CD4-positive, alpha-beta memory T cell (primary cell): ENCODE measurements around the gene DBH. TPM values are rescaled to one million over a fixed set of nuclear protein-coding genes. Genes with fewer than 3 reads are reported as not detected.

Source experiments
- CTCF ChIA-PET: fragments of 350-600 bp; sonication (Branson Sonifier 250); formaldehyde crosslinking; loops from one replicate; lab custom pipeline; 2021; ENCODE audit warnings: inconsistent platforms; ENCODE audit not compliant: partially characterized antibody; lab: Charles Lee
- POLR2A ChIA-PET: fragments of 350-600 bp; sonication (Branson Sonifier 250); formaldehyde crosslinking; loops from one replicate; lab custom pipeline; 2021; ENCODE audit not compliant: partially characterized antibody; lab: Charles Lee
- DNase-seq, 5 donors: peaks; one replicate each; pipeline versions ENCODE4 v3.0.0 to v3.0.0-alpha.2; 2020 to 2022; ENCODE audit warnings: mixed read lengths in 1 of 5
- H3K27ac ChIP-seq: one replicate; pipeline ENCODE4 v1.7.0; 2013; ENCODE audit warnings: low read depth, low read length
- H3K27me3 ChIP-seq: 2 replicates; pipeline ENCODE4 v1.7.0; 2013; ENCODE audit warnings: mild to moderate bottlenecking, low read length, moderate library complexity; ENCODE audit not compliant: insufficient read depth
- H3K36me3 ChIP-seq: 2 replicates; pipeline ENCODE4 v1.7.0; 2013; ENCODE audit warnings: mild to moderate bottlenecking, low read length, moderate library complexity; ENCODE audit not compliant: insufficient read depth
- H3K4me1 ChIP-seq: 2 replicates; pipeline ENCODE4 v1.7.0; 2013; ENCODE audit warnings: mild to moderate bottlenecking, low read length, moderate library complexity; ENCODE audit not compliant: insufficient read depth
- H3K4me3 ChIP-seq, 2 donors: one replicate each; pipeline ENCODE4 v1.7.0; 2013; ENCODE audit warnings: low read length in 2 of 2, mild to moderate bottlenecking in 1 of 2
- H3K9me3 ChIP-seq, 2 donors: one replicate each; pipeline ENCODE4 v1.7.0; 2013; ENCODE audit warnings: low read length in 2 of 2, control low read depth in 1 of 2; ENCODE audit not compliant: control insufficient read depth in 1 of 2
- H3K27ac Mint-ChIP-seq, 7 donors: one replicate each; pipeline ENCODE4 v1.8.0; 2020 to 2021; ENCODE audit warnings: mixed read lengths in 7 of 7, mild to moderate bottlenecking in 6 of 7, inconsistent platforms in 3 of 7, moderate library complexity in 3 of 7
- H3K27me3 Mint-ChIP-seq, 2 donors: one replicate each; pipeline ENCODE4 v1.8.0; 2020 to 2021; ENCODE audit warnings: mixed read lengths in 2 of 2
- H3K36me3 Mint-ChIP-seq, 2 donors: one replicate each; pipeline ENCODE4 v1.8.0; 2020 to 2021; ENCODE audit warnings: mixed read lengths in 2 of 2, inconsistent platforms in 1 of 2, mild to moderate bottlenecking in 1 of 2
- H3K4me1 Mint-ChIP-seq, 4 donors: one replicate each; pipeline ENCODE4 v1.8.0; 2020 to 2021; ENCODE audit warnings: mixed read lengths in 4 of 4, mild to moderate bottlenecking in 1 of 4
- H3K4me3 Mint-ChIP-seq, 8 donors: one replicate each; pipeline ENCODE4 v1.8.0; 2020 to 2021; ENCODE audit warnings: mixed read lengths in 8 of 8, mild to moderate bottlenecking in 7 of 8, moderate library complexity in 6 of 8, inconsistent platforms in 3 of 8
- H3K9me3 Mint-ChIP-seq, 8 donors: one replicate each; pipeline ENCODE4 v1.8.0; 2020 to 2021; ENCODE audit warnings: mixed read lengths in 8 of 8, mild to moderate bottlenecking in 5 of 8, inconsistent platforms in 3 of 8, moderate library complexity in 1 of 8
- intact Hi-C: fragments of 100-400 bp; cut with micrococcal nuclease; formaldehyde crosslinking; loops from one replicate; pipeline ENCODE4 v1.15.1; 2023
- polyA plus RNA-seq, 2 donors: library from polyadenylated mRNA; unstranded; fragments of 300-500 nt; fragmentation: Illumina TruSeq; gene quantifications; one replicate each; pipeline ENCODE4 v1.2.3, GENCODE V29; 2021
- total RNA-seq, 2 experiments: library from RNA; stranded (reverse); gene quantifications; one replicate each; pipeline ENCODE4 v1.2.3, GENCODE V29; 2021

DBH gene
- under 1 TPM; 0.08 to 0.09 TPM for total RNA-seq
- under 1 TPM in 1 of 2 donors, not detected in 1; 0.18 TPM for polyA plus RNA-seq

DNA sequence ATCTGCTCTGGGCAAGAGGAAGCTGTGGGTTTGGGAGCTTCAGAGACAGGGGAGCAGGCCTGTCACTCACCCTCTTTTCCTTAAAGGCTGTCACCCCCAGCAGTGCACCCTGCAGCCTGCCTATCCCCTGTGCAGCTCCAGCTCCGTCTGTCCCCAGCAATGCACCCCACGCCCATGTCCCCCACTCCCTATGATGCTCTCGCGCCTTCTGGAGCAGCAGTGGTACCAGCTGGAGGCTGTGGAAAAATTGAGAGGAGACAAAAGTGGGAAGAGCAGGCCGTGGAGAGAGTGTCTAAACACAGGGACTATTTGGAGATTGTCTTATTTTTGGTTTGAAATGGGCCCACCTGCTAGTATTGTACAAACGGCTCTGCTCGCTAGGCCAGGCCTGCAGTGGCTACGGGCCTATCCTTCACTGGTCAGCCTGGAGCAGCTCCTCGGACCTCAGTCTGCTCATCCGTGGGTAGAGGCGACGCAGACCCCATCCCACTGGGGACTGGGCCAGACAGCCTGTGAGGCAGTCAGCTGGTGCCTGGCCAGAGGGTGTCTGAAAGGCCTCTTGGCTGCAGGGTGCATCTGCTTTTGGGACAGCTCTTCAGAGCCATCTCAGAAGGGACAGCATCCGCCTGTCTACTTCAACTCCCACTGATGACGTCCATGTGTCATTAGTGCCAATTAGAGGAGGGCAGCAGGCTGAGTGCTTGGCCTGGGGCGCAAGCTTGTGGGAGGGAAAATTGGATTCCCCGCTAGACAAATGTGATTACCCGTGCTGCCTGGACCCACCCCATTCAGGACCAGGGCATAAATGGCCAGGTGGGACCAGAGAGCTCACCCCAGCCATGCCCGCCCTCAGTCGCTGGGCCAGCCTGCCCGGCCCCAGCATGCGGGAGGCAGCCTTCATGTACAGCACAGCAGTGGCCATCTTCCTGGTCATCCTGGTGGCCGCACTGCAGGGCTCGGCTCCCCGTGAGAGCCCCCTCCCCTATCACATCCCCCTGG, at the start of gene DBH:
Gene DBH, plus strand, starts transcription at position 831 of the 999 bp plus-strand sequence. Its CDS starts 9 bp downstream, at position 840.
- H3K9me3 Mint-ChIP-seq: no peaks in the 10 kb centered on the region
- intact Hi-C loops: no loop called here
- ChIA-PET POLR2A (no interaction called here), CTCF (no interaction called here)
- peaks cover 0 to 9% of the 10 kb centered on the region in 2 donors for H3K27me3 Mint-ChIP-seq
- Histone ChIP-seq H3K27ac (no peak within 1 kb of the TSS), H3K36me3 (no peaks in the 10 kb centered on the region), H3K9me3 (no peaks in the 10 kb centered on the region), H3K4me1 (no peaks in the 10 kb centered on the region), H3K4me3 (no peak within 1 kb of the TSS), H3K27me3 (no peaks in the 10 kb centered on the region)
- H3K4me1 Mint-ChIP-seq: no peaks in the 10 kb centered on the region
- DNase-seq: no peak
- no peaks in the 10 kb centered on the region for H3K36me3 Mint-ChIP-seq
- H3K4me3 Mint-ChIP-seq: peak within 1 kb of the TSS in 1 of 8 donors; percentile 10
- peak within 1 kb of the TSS in 1 of 7 donors; percentile 75 for H3K27ac Mint-ChIP-seq

DNA sequence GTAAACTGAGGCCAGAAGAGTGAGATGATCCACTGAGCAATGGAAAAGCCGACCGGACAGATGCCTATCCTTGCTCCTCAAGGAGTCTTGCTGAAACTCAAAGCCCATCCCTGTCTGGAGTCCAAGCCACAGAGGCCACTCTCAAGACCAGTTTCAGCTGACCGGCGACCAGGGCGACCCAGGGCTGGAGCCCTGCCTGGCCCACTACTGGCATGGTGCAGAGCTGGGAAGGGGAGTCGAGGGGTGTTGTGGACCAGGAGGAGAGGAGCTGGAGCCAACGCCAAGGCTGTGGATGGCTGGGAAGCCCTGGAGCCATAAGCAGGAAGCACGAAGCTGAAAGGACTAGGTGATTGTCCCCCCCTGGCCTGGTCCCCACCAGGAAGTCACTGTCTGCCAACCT, 49.1 kb upstream of the DBH start:
- no peaks in the 10 kb centered on the region for H3K9me3 ChIP-seq
- DNase-seq: no peak
- H3K27ac Mint-ChIP-seq: no peak overlapping the region
- no peaks in the 10 kb centered on the region for H3K36me3 ChIP-seq
- no peaks in the 10 kb centered on the region for H3K36me3 Mint-ChIP-seq
- no peak overlapping the region for H3K27ac ChIP-seq
- peaks cover 7% of the 10 kb centered on the region for H3K27me3 ChIP-seq
- peaks cover 12 to 13% of the 10 kb centered on the region in 2 donors for H3K27me3 Mint-ChIP-seq
- intact Hi-C loops: no loop called here
- H3K4me1 ChIP-seq: no peaks in the 10 kb centered on the region
- H3K4me3 Mint-ChIP-seq: no peak overlapping the region
- peaks cover 0 to 2% (median 0%) of the 10 kb centered on the region in 8 donors for H3K9me3 Mint-ChIP-seq
- H3K4me3 ChIP-seq: no peak overlapping the region
- ChIA-PET CTCF (no interaction called here), POLR2A (no interaction called here)
- H3K4me1 Mint-ChIP-seq: peaks cover 0 to 6% (median 3%) of the 10 kb centered on the region in 4 donors

DNA sequence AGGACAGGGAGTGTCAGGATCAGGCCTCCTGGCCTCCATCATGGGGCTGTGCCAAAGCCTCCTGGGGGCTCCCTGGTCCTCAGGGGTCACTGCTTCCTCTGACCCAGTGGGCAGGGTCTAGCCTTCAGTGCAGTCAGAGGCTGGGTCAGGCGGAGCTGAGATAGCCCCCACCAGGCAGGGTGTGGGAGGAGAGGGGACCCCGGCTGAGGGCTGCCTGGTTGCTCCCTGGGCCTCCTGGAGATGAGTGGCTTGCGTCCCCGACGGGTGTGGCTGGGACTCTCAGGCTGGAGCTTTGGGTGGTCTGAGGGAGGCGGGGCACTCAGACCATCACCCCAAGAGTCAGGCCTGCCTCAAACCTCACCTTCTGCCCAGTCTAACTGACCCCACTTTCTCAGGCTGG, 48.7 kb upstream of the DBH start:
- H3K4me1 Mint-ChIP-seq: peaks cover 0 to 6% (median 3%) of the 10 kb centered on the region in 4 donors
- POLR2A ChIA-PET: no interaction called here
- H3K36me3 ChIP-seq: no peaks in the 10 kb centered on the region
- H3K36me3 Mint-ChIP-seq: no peaks in the 10 kb centered on the region
- H3K27me3 ChIP-seq: peaks cover 7% of the 10 kb centered on the region
- peaks cover 9 to 11% of the 10 kb centered on the region in 2 donors for H3K27me3 Mint-ChIP-seq
- H3K9me3 Mint-ChIP-seq: peaks cover 0 to 2% (median 0%) of the 10 kb centered on the region in 8 donors
- H3K27ac ChIP-seq: no peak overlapping the region
- H3K4me1 ChIP-seq: no peaks in the 10 kb centered on the region
- H3K27ac Mint-ChIP-seq: no peak overlapping the region
- H3K4me3 ChIP-seq: no peak overlapping the region
- no peak overlapping the region for H3K4me3 Mint-ChIP-seq
- no peak for DNase-seq
- CTCF ChIA-PET: no interaction called here
- intact Hi-C loops: no loop called here
- no peaks in the 10 kb centered on the region for H3K9me3 ChIP-seq

DNA sequence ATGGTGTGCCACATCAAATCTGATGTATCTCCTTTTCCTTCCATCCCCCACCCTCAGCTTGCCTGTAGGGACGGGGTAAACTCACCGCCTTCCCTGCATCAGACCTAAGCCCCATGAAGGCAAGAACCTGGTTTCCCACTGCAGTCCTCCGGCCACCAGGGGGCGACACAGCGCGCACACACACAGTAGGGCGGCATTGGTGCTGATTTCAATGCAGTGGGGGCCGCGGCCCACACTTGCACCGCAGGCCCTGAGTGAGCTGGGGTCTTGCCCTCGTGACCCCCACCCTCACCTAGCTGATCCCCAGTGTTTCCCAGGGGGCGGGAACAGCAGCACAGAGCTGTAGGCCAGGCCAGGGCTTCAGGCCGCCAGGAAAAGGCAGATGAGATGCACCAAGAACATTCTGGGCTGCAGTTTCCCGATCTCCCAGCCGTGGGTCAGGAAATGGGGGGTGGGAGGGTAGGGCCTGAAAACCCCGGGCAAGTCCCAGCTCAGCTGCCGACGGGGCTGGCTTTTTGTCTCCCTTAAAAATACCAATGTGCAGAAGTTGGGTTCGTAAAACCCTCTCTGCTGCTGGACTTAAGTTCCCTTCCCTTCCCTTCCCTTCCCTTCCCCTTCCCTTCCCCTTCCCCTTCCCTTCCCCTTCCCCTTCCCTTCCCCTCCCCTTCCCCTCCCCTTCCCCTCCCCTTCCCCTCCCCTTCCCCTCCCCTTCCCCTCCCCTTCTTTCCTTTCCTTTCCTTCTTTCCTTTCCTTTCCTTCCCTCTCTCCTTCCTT, 46.5 kb upstream of the DBH start:
- H3K4me1 Mint-ChIP-seq: peaks cover 0 to 2% (median under 1%) of the 10 kb centered on the region in 4 donors
- H3K9me3 Mint-ChIP-seq: peaks cover 0 to 2% (median 0%) of the 10 kb centered on the region in 8 donors
- intact Hi-C loops: loop anchor here (1.0 to 2.0 kb wide), 2 partner anchors 127 to 137 kb away; no protein-coding TSS in a partner anchor
- no peaks in the 10 kb centered on the region for H3K9me3 ChIP-seq
- DNase-seq: peak; percentile 20 to 45 (median 22)
- no peak overlapping the region for H3K27ac Mint-ChIP-seq
- H3K36me3 ChIP-seq: no peaks in the 10 kb centered on the region
- POLR2A ChIA-PET: no interaction called here
- no peaks in the 10 kb centered on the region for H3K36me3 Mint-ChIP-seq
- no peak overlapping the region for H3K4me3 Mint-ChIP-seq
- no peaks in the 10 kb centered on the region for H3K4me1 ChIP-seq
- CTCF ChIA-PET: interaction anchor here (0.6 to 1.8 kb wide), 11 partner anchors 8 to 153 kb away, joined by 3 to 10 read pairs (median 4); no protein-coding TSS in a partner anchor
- no peak overlapping the region for H3K27ac ChIP-seq
- no peak overlapping the region for H3K4me3 ChIP-seq
- H3K27me3 Mint-ChIP-seq: peaks cover 2% of the 10 kb centered on the region in 2 donors
- peaks cover 4% of the 10 kb centered on the region for H3K27me3 ChIP-seq

DNA sequence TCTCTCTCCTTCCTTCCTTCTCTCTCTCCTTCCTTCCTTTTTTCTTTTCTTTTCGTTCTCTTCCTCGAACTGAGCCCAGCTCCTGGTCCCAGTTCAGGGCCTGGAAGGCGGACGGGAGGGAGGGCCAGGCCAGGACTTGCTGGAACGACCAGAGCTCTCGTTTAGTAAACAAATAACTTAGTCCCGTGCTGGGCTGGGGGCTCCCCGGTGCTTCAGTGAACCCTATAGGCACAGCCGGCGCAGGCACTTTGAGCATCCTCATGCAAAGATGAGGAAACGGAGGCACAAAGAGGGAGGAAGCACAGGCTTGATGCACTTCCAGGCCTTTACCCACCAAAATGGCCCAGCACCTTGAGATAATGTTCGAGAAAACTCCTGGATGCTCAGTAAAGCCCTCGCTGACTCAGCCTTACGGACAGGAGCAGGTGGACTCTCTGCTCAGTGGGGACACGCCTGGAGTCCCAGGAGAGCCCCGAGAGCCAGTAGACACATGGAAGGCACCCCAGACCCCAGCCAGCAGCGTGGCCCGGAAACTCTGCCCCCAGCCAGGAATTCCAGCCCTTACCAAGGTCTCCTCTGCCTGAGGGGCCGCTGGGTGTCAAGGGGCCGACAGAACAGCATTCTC, 45.8 kb upstream of the DBH start:
- intact Hi-C loops: no loop called here
- ChIA-PET POLR2A (no interaction called here), CTCF (interaction anchor here (0.6 to 1.8 kb wide), 8 partner anchors 9 to 152 kb away, joined by 3 to 10 read pairs (median 4); no protein-coding TSS in a partner anchor)

DNA sequence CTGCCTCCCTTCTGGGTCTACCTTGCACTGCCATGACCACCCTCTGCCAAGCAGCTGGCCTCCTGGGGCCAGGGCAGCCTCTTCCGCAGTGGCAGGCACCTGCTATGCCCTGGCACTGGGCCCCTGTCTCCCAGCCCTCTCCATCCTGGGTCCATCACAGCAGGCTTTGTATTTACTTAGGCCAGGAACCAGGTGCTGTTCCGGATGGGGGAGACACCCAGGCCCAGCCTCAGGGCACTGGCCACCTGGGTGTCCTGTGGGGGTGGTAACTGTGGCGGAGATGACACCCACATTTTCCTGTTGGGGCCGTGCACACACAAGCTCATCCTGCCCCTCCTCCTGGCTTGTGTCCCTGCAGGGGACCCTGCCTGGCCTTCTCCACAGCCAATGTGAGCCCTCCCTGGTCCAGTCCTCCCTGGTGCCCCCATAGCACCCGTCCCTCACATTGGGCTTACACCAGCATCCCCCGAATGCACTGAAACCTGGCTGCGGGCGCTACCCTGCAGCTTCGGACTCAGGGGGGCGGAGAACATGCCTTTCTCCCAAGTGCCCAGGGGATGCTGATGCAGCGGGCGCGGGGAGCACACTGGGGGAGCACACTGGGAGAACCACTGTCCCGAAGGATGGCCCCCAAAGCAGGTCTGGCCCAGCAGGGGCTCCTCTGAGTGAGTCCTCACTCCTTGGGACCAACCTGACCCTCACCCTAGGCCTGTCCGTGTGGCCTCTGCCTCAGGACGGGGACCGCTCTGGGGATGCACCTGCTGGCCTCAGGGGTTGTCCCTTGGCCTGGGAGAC, 44.9 kb upstream of the DBH start:
- Histone ChIP-seq H3K27ac (no peak overlapping the region), H3K4me3 (no peak overlapping the region), H3K9me3 (no peaks in the 10 kb centered on the region), H3K4me1 (no peaks in the 10 kb centered on the region), H3K27me3 (no peaks in the 10 kb centered on the region), H3K36me3 (no peaks in the 10 kb centered on the region)
- CTCF ChIA-PET: interaction anchor here (0.7 to 1.5 kb wide), 2 partner anchors 12 to 190 kb away, joined by 3 to 4 read pairs; no protein-coding TSS in a partner anchor
- no peak for DNase-seq
- H3K9me3 Mint-ChIP-seq: peaks cover 0 to 3% (median under 1%) of the 10 kb centered on the region in 8 donors
- no peak overlapping the region for H3K27ac Mint-ChIP-seq
- POLR2A ChIA-PET: no interaction called here
- H3K27me3 Mint-ChIP-seq: peaks cover 0 to 1% of the 10 kb centered on the region in 2 donors
- intact Hi-C loops: no loop called here
- no peaks in the 10 kb centered on the region for H3K36me3 Mint-ChIP-seq
- H3K4me1 Mint-ChIP-seq: peaks cover 0 to 2% (median 0%) of the 10 kb centered on the region in 4 donors
- no peak overlapping the region for H3K4me3 Mint-ChIP-seq

More for the DNA sequence above, 45.8 kb upstream of the DBH start:
- no peaks in the 10 kb centered on the region for H3K9me3 ChIP-seq
- H3K27ac ChIP-seq: no peak overlapping the region
- Mint-ChIP-seq H3K4me1 (peaks cover 0 to 2% (median 0%) of the 10 kb centered on the region in 4 donors), H3K27me3 (peaks cover 0 to 1% of the 10 kb centered on the region in 2 donors), H3K36me3 (no peaks in the 10 kb centered on the region), H3K9me3 (peaks cover 0 to 2% (median 0%) of the 10 kb centered on the region in 8 donors), H3K27ac (no peak overlapping the region), H3K4me3 (no peak overlapping the region)
- no peaks in the 10 kb centered on the region for H3K36me3 ChIP-seq
- no peak overlapping the region for H3K4me3 ChIP-seq
- no peak for DNase-seq
- H3K27me3 ChIP-seq: no peaks in the 10 kb centered on the region
- H3K4me1 ChIP-seq: no peaks in the 10 kb centered on the region
